ENCODE results near the gene SOX2.

DNA sequence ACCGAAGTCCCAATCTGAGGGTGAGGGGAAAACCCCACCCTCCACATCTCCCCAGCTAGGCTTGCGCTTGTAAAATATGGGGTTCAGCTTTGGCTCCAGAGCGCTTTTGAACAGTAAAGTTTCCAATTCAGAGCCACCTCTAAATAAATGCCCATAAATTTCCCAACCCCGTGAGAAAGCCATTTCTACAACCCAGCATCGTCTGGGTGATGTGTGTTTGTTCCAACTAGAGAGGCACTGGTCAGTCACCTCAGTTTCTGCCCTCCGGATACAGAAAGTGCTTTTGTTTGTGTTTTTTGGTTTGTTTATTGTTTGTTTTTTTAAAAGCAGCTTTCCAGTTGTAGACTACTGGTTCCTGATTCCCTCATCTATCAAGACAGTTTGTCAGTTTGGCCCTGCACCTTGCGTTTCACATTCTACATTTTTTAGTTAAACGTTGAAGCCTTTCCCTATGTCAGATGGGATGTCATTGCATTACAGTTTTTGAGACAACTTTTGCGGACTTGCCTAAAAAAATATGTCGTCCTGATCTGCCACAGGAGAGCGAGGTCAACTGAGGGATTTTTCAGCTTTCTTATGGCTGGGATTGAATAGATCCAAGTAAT, 15.0 kb upstream of the SOX2 start:
- TF ChIP-seq, protein P1, sequence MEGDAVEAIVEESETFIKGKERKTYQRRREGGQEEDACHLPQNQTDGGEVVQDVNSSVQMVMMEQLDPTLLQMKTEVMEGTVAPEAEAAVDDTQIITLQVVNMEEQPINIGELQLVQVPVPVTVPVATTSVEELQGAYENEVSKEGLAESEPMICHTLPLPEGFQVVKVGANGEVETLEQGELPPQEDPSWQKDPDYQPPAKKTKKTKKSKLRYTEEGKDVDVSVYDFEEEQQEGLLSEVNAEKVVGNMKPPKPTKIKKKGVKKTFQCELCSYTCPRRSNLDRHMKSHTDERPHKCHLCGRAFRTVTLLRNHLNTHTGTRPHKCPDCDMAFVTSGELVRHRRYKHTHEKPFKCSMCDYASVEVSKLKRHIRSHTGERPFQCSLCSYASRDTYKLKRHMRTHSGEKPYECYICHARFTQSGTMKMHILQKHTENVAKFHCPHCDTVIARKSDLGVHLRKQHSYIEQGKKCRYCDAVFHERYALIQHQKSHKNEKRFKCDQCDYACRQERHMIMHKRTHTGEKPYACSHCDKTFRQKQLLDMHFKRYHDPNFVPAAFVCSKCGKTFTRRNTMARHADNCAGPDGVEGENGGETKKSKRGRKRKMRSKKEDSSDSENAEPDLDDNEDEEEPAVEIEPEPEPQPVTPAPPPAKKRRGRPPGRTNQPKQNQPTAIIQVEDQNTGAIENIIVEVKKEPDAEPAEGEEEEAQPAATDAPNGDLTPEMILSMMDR (IDR thresholded peaks at IDR 0.05 in 4 of 5, conservative IDR thresholded peaks at IDR 0.05 in 1 of 5): no peak
- TF ChIP-seq POLR2A (IDR thresholded peaks at IDR 0.05): no peak
